ENCODE measurements around the gene RNF14.
"Not testable (repeated sequence)": the region's sequence is repeated elsewhere in the genome, so short reads cannot be mapped to it uniquely, and the experiment has no call there.

Gene RNF14

GRCh38 chr5:141968914-141969608 lies at the start of gene RNF14:
TSS of gene RNF14 (plus strand) at chr5:141969105. CDS start at chr5:141973589, 4,484 bp downstream.
- DNase-seq = peak; percentile 95

- DNase-seq = no peak
These were observed 49.4 kb upstream of the RNF14 start for GRCh38 chr5:141919218-141920119.

GRCh38 chr5:141920771-141921170 lies 48.1 kb upstream of the RNF14 start:
- no peak for DNase-seq

GRCh38 chr5:141922827-141923447 lies 46.0 kb upstream of the RNF14 start:
- DNase-seq = not testable (repeated sequence)

GRCh38 chr5:141923448-141924313 lies 45.2 kb upstream of the RNF14 start, which contains the start of gene DELE1:
TSS of gene DELE1 (plus strand) at chr5:141923871. CDS start at chr5:141923942, 71 bp downstream.
- DNase-seq = peak; percentile 91

- DNase-seq = no peak
These were observed 42.5 kb upstream of the RNF14 start for GRCh38 chr5:141926434-141926833.

GRCh38 chr5:141928051-141928450 lies 40.9 kb upstream of the RNF14 start:
- DNase-seq = no peak

- DNase-seq = no peak
These were observed 39.4 kb upstream of the RNF14 start for GRCh38 chr5:141929398-141930058.

- no peak for DNase-seq
These were observed 37.2 kb upstream of the RNF14 start for GRCh38 chr5:141931694-141932093.

GRCh38 chr5:141933151-141933550 lies 35.8 kb upstream of the RNF14 start:
- DNase-seq = no peak

GRCh38 chr5:141934099-141934844 lies 34.6 kb upstream of the RNF14 start:
- no peak for DNase-seq

GRCh38 chr5:141935538-141935937 lies 33.4 kb upstream of the RNF14 start:
- DNase-seq = no peak

- DNase-seq = no peak
These were observed 28.1 kb upstream of the RNF14 start for GRCh38 chr5:141940695-141941271.

GRCh38 chr5:141941307-141941706 lies 27.6 kb upstream of the RNF14 start:
- no peak for DNase-seq

GRCh38 chr5:141941779-141942178 lies 27.1 kb upstream of the RNF14 start:
- no peak for DNase-seq

- no peak for DNase-seq
These were observed 26.6 kb upstream of the RNF14 start for GRCh38 chr5:141942185-141942857.

GRCh38 chr5:141944076-141944475 lies 24.8 kb upstream of the RNF14 start:
- no peak for DNase-seq

GRCh38 chr5:141945511-141946051 lies 23.3 kb upstream of the RNF14 start:
- no peak for DNase-seq

- DNase-seq = no peak
These were observed 21.6 kb upstream of the RNF14 start for GRCh38 chr5:141947316-141947715.

GRCh38 chr5:141948812-141949211 lies 20.1 kb upstream of the RNF14 start:
- no peak for DNase-seq
